GM21737 (cell line): Measurements from ENCODE around the gene SLC25A15.
"Not testable (repeated sequence)": the region's sequence is repeated elsewhere in the genome, so short reads cannot be mapped to it uniquely, and the experiment has no call there.

Experiments
- ATAC-seq: cut with Tn5 transposase; IDR thresholded peaks from one replicate; pipeline ENCODE4 v1.9.1; 2021; ENCODE audit warnings: mild to moderate bottlenecking, moderate library complexity; ENCODE audit not compliant: unreplicated experiment

SLC25A15 gene

GRCh38 chr13:40812102-40812501 is 22.7 kb downstream of the SLC25A15 start:
- ATAC-seq, result no peak

DNA sequence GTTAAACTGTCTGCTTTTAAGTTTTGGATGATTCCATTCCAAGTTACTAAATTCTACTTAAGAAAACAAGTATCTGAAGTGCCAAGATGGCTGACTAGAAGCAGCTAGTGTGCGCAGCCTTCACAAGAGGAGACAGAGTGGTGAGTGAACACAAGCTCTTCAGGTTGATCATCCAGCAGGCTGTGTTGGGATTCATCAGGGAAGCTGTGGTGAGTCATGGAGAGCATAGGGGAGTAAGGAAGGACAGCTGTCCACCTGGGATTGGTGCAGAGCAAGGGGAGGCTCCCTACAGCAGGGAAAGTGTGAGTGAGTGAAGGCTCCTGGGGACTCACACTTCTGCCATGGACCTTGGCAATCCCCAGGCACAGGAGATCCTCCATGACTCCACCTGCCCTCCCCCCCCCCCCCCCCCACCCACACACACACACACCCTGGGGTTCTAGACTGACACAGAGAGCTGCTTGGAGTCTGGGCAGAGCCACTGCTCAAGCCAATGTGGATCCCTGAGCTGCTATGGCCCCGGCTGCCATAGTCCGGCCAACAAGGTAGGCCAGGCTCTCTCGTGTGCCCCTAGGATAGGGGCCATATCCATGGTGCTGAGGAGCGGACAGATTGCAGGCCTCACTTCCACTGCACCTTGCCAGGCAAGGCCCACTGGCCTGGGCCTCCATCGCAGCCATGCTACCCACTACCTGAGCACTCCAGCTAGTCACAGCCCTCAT is 23.5 kb downstream of the SLC25A15 start:
- ATAC-seq, result no peak

DNA sequence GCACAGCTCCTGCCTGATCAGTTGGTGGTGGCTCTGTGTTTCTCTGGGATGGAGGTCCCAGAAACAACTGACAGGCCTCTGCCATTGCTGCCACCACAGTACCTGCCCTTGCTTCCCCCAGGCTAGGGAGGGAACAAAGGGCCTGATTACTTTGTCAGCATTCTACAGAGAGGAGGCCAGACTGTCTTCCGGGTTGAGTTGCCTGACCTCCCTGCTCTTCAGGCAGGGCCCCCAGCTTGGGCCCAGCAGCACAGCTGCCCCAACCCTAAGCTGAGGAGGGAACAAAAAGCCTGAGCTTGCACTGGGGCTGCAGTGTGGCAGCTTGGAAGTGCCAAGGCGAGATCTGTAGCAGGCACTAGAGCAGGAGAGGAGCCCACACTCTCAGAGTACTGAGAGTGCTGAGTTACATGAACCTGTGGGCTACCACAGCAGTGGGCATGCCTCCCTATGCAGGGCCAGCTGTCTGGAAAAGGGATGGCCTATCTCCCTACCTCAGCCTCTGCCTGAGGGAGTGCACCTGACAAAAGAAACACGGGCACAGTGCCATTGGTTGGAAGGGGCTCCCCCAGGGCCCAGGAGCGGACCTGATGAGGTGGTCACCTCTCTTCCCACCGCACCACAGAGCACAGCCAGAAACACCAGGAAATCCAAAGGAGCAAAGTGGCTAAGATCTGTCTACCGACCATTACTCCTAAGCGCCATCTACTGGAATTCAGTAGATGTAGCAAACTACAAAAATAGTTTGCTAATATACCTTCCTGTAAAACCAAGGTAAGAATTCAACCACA is 24.4 kb downstream of the SLC25A15 start:
- ATAC-seq, result no peak

- no peak for ATAC-seq
Observed at GRCh38 chr13:40814803-40815202, 25.4 kb downstream of the SLC25A15 start.

DNA sequence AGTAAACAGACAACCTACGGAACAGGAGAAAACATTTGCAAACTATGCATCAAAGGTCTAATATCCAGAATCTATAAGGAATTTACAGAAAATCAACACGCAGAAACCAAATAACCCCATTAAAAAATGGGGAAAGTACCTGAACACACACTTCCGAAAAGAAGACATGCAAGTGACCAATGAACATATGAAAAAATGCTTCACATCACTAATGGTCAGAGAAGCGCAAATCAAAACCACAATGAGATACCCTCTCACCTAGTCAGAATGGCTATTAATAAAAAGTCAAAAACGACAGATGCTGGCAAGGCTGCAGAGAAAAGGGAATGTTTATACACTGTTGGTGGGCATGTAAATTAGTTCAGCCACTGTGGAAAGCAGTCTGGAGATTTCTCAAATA is 29.5 kb downstream of the SLC25A15 start:
- ATAC-seq, result no peak

DNA sequence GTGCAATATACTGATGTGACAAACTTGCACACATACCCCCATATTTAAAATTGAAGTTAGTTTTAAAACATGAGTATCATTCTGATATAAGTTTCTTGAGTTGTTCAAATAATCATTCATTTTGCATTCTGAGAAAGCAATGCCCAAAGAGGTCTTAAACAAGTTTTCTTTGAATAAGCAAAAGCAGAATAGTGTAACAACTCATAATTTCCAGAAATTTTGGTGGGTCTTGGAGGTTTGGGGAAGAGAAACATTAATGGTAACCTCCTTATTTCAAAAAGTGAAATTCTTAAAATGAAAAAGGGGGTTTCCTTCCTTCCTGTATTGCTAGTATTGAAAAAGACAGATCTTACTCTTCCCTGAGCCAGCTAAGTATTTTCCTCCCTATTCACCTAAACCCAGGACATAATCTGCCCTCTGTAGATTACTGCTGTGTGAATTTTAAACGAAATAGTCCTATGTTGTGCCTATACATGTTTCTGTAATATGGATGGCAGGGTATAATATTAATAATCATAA is 30.4 kb downstream of the SLC25A15 start:
- no peak for ATAC-seq

GRCh38 chr13:40839725-40840124 is 50.3 kb downstream of the SLC25A15 start:
- ATAC-seq, result not testable (repeated sequence)

DNA sequence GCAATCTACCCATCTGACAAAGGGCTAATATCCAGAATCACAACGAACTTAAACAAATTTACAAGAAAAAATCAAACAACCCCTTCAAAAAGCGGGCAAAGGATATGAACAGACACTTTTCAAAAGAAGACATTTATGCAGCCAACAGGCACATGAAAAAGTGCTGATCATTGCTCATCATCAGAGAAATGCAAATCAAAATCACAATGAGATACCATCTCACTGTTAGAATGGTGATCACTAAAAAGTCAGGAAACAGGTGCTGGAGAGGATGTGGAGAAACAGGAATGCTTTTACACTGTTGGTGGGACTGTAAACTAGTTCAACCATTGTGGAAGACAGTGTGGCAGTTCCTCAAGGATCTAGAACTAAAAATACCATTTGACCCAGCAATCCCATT is 51.5 kb downstream of the SLC25A15 start:
- ATAC-seq, result not testable (repeated sequence)
